IMR-90 (cell line): ENCODE measurements around the gene DCD. TPM values are rescaled to one million over a fixed set of nuclear protein-coding genes. Genes with fewer than 3 reads are reported as not detected.

ENCODE experiments used
- ATAC-seq: fragments of 200-7000 bp; cut with Tn5 transposase; 2 replicates; pipeline ENCODE4 v1.9.1; 2020; ENCODE audit warnings: low read depth, mild to moderate bottlenecking, moderate library complexity
- BruUV-seq: library from RNA; stranded (reverse); fragments of 400-500 nt; replicated peaks from 2 replicates; lab custom pipeline; 2021; lab: Mats Ljungman, UMichigan
- CTCF ChIA-PET: fragments of 300-600 bp; formaldehyde crosslinking; extraction: SDS; loops from one replicate; lab custom pipeline; 2021; ENCODE audit warnings: antibody characterized with exemption; lab: Yijun Ruan, JAX
- POLR2A ChIA-PET: fragments of 300-600 bp; sonication (Branson Sonifier 250); formaldehyde crosslinking; loops from one replicate; lab custom pipeline; 2022; ENCODE audit warnings: antibody characterized with exemption; ENCODE audit not compliant: unreplicated experiment; lab: Charles Lee
- DNase-seq: peaks from one replicate; pipeline ENCODE4 v3.0.0; 2013
- H2AFZ ChIP-seq: replicated peaks from 2 replicates; pipeline ENCODE3; 2013; ENCODE audit warnings: low read length, mild to moderate bottlenecking; ENCODE audit not compliant: poor library complexity
- H2AK5ac ChIP-seq: 2 replicates; pipeline ENCODE4 v1.6.1; 2013; ENCODE audit warnings: low read depth, low read length, inconsistent platforms
- H2AK9ac ChIP-seq: replicated peaks from 2 replicates; pipeline ENCODE3; 2013; ENCODE audit warnings: mild to moderate bottlenecking, low read depth, low read length, moderate library complexity; ENCODE audit not compliant: poor library complexity
- H2BK120ac ChIP-seq: 2 replicates; pipeline ENCODE4 v1.6.1; 2013; ENCODE audit warnings: low read depth, low read length, inconsistent platforms
- H2BK15ac ChIP-seq: 3 replicates; pipeline ENCODE4 v1.6.1; 2013; ENCODE audit warnings: low read depth, low read length, inconsistent platforms
- H2BK20ac ChIP-seq: 2 replicates; pipeline ENCODE4 v1.6.1; 2013; ENCODE audit warnings: low read depth, mild to moderate bottlenecking, inconsistent platforms, low read length, moderate library complexity
- H2BK5ac ChIP-seq: 2 replicates; pipeline ENCODE4 v1.6.1; 2013; ENCODE audit warnings: mild to moderate bottlenecking, low read depth, low read length, inconsistent platforms; ENCODE audit not compliant: poor library complexity, severe bottlenecking
- H3K14ac ChIP-seq: replicated peaks from 2 replicates; pipeline ENCODE4 v1.6.1; 2013; ENCODE audit warnings: low read depth, low read length, inconsistent platforms
- H3K18ac ChIP-seq: 2 replicates; pipeline ENCODE4 v1.6.1; 2013; ENCODE audit warnings: low read depth, low read length, control low read depth
- H3K23ac ChIP-seq: 2 replicates; pipeline ENCODE4 v1.6.1; 2013; ENCODE audit warnings: low read depth, low read length, inconsistent platforms
- H3K27ac ChIP-seq: 2 replicates; pipeline ENCODE4 v1.5.1; 2013; ENCODE audit warnings: mild to moderate bottlenecking, control low read depth, low read length; ENCODE audit not compliant: insufficient read depth
- H3K27me3 ChIP-seq: 2 replicates; pipeline ENCODE4 v1.6.1; 2013; ENCODE audit warnings: low read length; ENCODE audit not compliant: control insufficient read depth, insufficient read depth
- H3K36me3 ChIP-seq: 2 replicates; pipeline ENCODE4 v1.6.1; 2013; ENCODE audit warnings: low read length, mixed read lengths; ENCODE audit not compliant: control insufficient read depth, insufficient read depth
- H3K4ac ChIP-seq: 2 replicates; pipeline ENCODE4 v1.6.1; 2013; ENCODE audit warnings: low read depth, low read length, inconsistent platforms
- H3K4me1 ChIP-seq: 2 replicates; pipeline ENCODE4 v1.6.1; 2013; ENCODE audit warnings: low read length, mixed read lengths; ENCODE audit not compliant: control insufficient read depth, insufficient read depth
- H3K4me2 ChIP-seq: 2 replicates; pipeline ENCODE4 v1.6.1; 2013; ENCODE audit warnings: low read depth, mild to moderate bottlenecking, control low read depth, low read length, moderate library complexity
- H3K4me3 ChIP-seq: 2 replicates; pipeline ENCODE4 v1.5.1; 2013; ENCODE audit warnings: low read depth, mild to moderate bottlenecking, control low read depth, low read length, moderate library complexity; ENCODE audit not compliant: insufficient read depth
- H3K56ac ChIP-seq: 2 replicates; pipeline ENCODE4 v1.6.1; 2013; ENCODE audit warnings: low read length, inconsistent platforms; ENCODE audit not compliant: insufficient read depth; ENCODE audit errors: extremely low read depth
- H3K79me1 ChIP-seq, 2 experiments: 2 replicates each; pipeline ENCODE4 v1.6.1; 2013; ENCODE audit warnings: low read length in 2 of 2, inconsistent platforms in 1 of 2, low read depth in 1 of 2
- H3K9ac ChIP-seq: 2 replicates; pipeline ENCODE4 v1.6.1; 2013; ENCODE audit warnings: low read depth, low read length, control low read depth
- H3K9me1 ChIP-seq: 2 replicates; pipeline ENCODE4 v1.6.1; 2013; ENCODE audit warnings: low read length, inconsistent platforms; ENCODE audit not compliant: insufficient read depth
- H3K9me3 ChIP-seq: 2 replicates; pipeline ENCODE4 v1.6.1; 2013; ENCODE audit warnings: low read length; ENCODE audit not compliant: control insufficient read depth, insufficient read depth
- H4K20me1 ChIP-seq: 2 replicates; pipeline ENCODE4 v1.6.1; 2013; ENCODE audit warnings: low read length, inconsistent platforms; ENCODE audit not compliant: insufficient read depth
- H4K5ac ChIP-seq: 2 replicates; pipeline ENCODE4 v1.6.1; 2013; ENCODE audit warnings: mild to moderate bottlenecking, low read depth, low read length, control low read depth
- H4K8ac ChIP-seq, 2 experiments: 2 replicates each; pipeline ENCODE4 v1.6.1; 2013; ENCODE audit warnings: low read depth in 2 of 2, low read length in 2 of 2, control low read depth in 1 of 2, inconsistent platforms in 1 of 2
- H4K91ac ChIP-seq: 2 replicates; pipeline ENCODE4 v1.6.1; 2013; ENCODE audit warnings: low read depth, low read length, inconsistent platforms; ENCODE audit not compliant: insufficient read depth
- BHLHE40 ChIP-seq: fragments of 150-350 bp; IDR thresholded peaks from 2 replicates; pipeline ENCODE4 v1.6.1; 2016; ENCODE audit warnings: mild to moderate bottlenecking, low read depth, low read length
- CEBPB ChIP-seq: IDR thresholded peaks from 2 replicates; pipeline ENCODE4 v1.6.1; 2012; ENCODE audit warnings: low read depth, low read length, improper control_type of control experiment
- CHD1 ChIP-seq: IDR thresholded peaks from 2 replicates; pipeline ENCODE4 v1.6.1; 2012; ENCODE audit warnings: low read depth, low read length, improper control_type of control experiment
- CTCF ChIP-seq: conservative IDR thresholded peaks from 2 replicates; pipeline ENCODE4 v1.5.1; 2012; ENCODE audit warnings: mild to moderate bottlenecking, low read depth, low read length, improper control_type of control experiment
- ELK1 ChIP-seq: fragments of 150-350 bp; IDR thresholded peaks from 2 replicates; pipeline ENCODE4 v1.6.1; 2016; ENCODE audit warnings: low read depth, mild to moderate bottlenecking, low read length, moderate library complexity, borderline replicate concordance
- FOS ChIP-seq: fragments of 150-350 bp; IDR thresholded peaks from 2 replicates; pipeline ENCODE4 v1.6.1; 2016; ENCODE audit warnings: low read depth, low read length
- MAFK ChIP-seq: IDR thresholded peaks from 2 replicates; pipeline ENCODE4 v1.6.1; 2012; ENCODE audit warnings: low read depth, low read length, improper control_type of control experiment
- MAZ ChIP-seq: IDR thresholded peaks from 2 replicates; pipeline ENCODE4 v1.6.1; 2012; ENCODE audit warnings: low read depth, mild to moderate bottlenecking, low read length, improper control_type of control experiment, moderate library complexity, borderline replicate concordance
- MXI1 ChIP-seq: IDR thresholded peaks from 2 replicates; pipeline ENCODE4 v1.6.1; 2012; ENCODE audit warnings: low read depth, mild to moderate bottlenecking, low read length, moderate library complexity, borderline replicate concordance
- POLR2A ChIP-seq: IDR thresholded peaks from 2 replicates; pipeline ENCODE4 v1.6.1; 2012; ENCODE audit warnings: mild to moderate bottlenecking, low read depth, low read length
- RAD21 ChIP-seq: IDR thresholded peaks from 2 replicates; pipeline ENCODE4 v1.6.1; 2012; ENCODE audit warnings: low read length, improper control_type of control experiment
- RCOR1 ChIP-seq: IDR thresholded peaks from 2 replicates; pipeline ENCODE4 v1.6.1; 2012; ENCODE audit warnings: mild to moderate bottlenecking, low read length, improper control_type of control experiment; ENCODE audit not compliant: insufficient replicate concordance
- RFX5 ChIP-seq: IDR thresholded peaks from 2 replicates; pipeline ENCODE4 v1.8.0; 2012; ENCODE audit warnings: low read depth, mild to moderate bottlenecking, low read length, moderate library complexity
- SMC3 ChIP-seq: fragments of 150-350 bp; IDR thresholded peaks from 2 replicates; pipeline ENCODE4 v1.6.1; 2016; ENCODE audit warnings: low read depth, mild to moderate bottlenecking, antibody characterized with exemption, low read length, moderate library complexity
- WGBS, 2 experiments: methylation state at CpG; one replicate each; pipeline versions ENCODE4 v1.1.5 to v1.1.7; 2013; ENCODE audit warnings: missing lambda C conversion rate in 2 of 2; ENCODE audit not compliant: insufficient read length in 1 of 2; ENCODE audit errors: extremely low coverage in 2 of 2; 5-methylcytosine and 5-hydroxymethylcytosine counted together
- dilution Hi-C: fragments of 300-500 bp; cut with HindIII; formaldehyde crosslinking; loops from one replicate; pipeline ENCODE4 v1.14.3; 2018; ENCODE audit warnings: low sequenced_read_pairs; ENCODE audit not compliant: unreplicated experiment
- in situ Hi-C: fragments of 300-500 bp; cut with MboI; formaldehyde crosslinking; loops from 3 replicates; pipeline ENCODE4 v1.14.3; 2019; ENCODE audit warnings: low sequenced_read_pairs, inconsistent platforms, mixed read lengths
- intact Hi-C: fragments of 100-400 bp; cut with micrococcal nuclease; formaldehyde crosslinking; loops from 2 replicates; pipeline ENCODE4 v1.10.0; 2022
- polyA plus RNA-seq, 3 experiments: library from polyadenylated mRNA; depleted of rRNA; stranded (reverse); fragments of >200 nt; gene quantifications; 2 replicates each; pipeline ENCODE4 v1.2.3, GENCODE V29; 2012; ENCODE audit warnings: low replicate concordance in 1 of 3
- total RNA-seq: library from RNA; depleted of rRNA; stranded (reverse); fragments of >200 nt; gene quantifications from 2 replicates; pipeline ENCODE4 v1.2.3, GENCODE V29; 2012

DCD gene
- total and polyA plus RNA-seq, 2 of the 4 experiments (the other 2 are of a cell fraction) = not detected

GRCh38 chr12:54631551-54631950 is 16.6 kb downstream of the DCD start:
- Histone ChIP-seq H3K79me1 (no peaks in the 10 kb centered on the region), H3K9me3 (no peaks in the 10 kb centered on the region), H3K4me1 (no peaks in the 10 kb centered on the region), H2BK120ac (no peak overlapping the region), H2AFZ (no peak overlapping the region), H3K9ac (no peak overlapping the region), H4K91ac (no peak overlapping the region), H2BK20ac (no peak overlapping the region), H2AK9ac (no peak overlapping the region), H3K18ac (no peak overlapping the region), H2BK5ac (no peak overlapping the region), H2AK5ac (no peak overlapping the region), H3K4ac (no peak overlapping the region), H3K56ac (no peak overlapping the region), H3K23ac (no peak overlapping the region), H4K5ac (no peak overlapping the region), H3K9me1 (no peaks in the 10 kb centered on the region), H3K4me3 (no peak overlapping the region), H3K36me3 (no peaks in the 10 kb centered on the region), H3K14ac (no peak overlapping the region), H4K8ac (no peak overlapping the region), H2BK15ac (no peak overlapping the region), H3K4me2 (no peak overlapping the region), H4K20me1 (no peaks in the 10 kb centered on the region), H3K27me3 (no peaks in the 10 kb centered on the region), H3K27ac (no peak overlapping the region)
- CTCF ChIA-PET = interaction anchor here (0.6 to 0.9 kb wide), 2 partner anchors 26 to 35 kb away, joined by 4 read pairs; no protein-coding TSS in a partner anchor
- in situ Hi-C loops (no loop called here), dilution Hi-C loops (no loop called here), intact Hi-C loops (no loop called here)
- DNase-seq (no peak), ATAC-seq (no peak)
- POLR2A ChIA-PET = no interaction called here
- TF ChIP-seq SMC3 = no peak
- TF ChIP-seq MXI1 = no peak
- TF ChIP-seq RAD21 = no peak
- no peak for TF ChIP-seq FOS
- TF ChIP-seq BHLHE40 = no peak
- TF ChIP-seq CTCF = no peak
- no peak for TF ChIP-seq RCOR1
- no peak for TF ChIP-seq POLR2A
- TF ChIP-seq CHD1 = no peak
- no peak for TF ChIP-seq CEBPB
- TF ChIP-seq RFX5 = no peak
- no peak for TF ChIP-seq MAZ
- TF ChIP-seq MAFK = no peak
- TF ChIP-seq ELK1 = no peak
- no CpG with 5 or more reads among the region's 5 CpGs for WGBS, 2 experiments
- no TSS peak for BruUV-seq
